Activated T-cell treated with anti-CD3 and anti-CD28 coated beads, Interleukin-2, amount 50 U/mL, for 72 hours (primary cell): Measurements from ENCODE around the gene PET100. TPM values are rescaled to one million over a fixed set of nuclear protein-coding genes. Genes with fewer than 3 reads are reported as not detected.

ENCODE experiments used
- ATAC-seq, 2 donors: fragments of 150-1000 bp; cut with Tn5 transposase; replicated peaks in 1 of 2; 2 replicates each; pipeline ENCODE4 v1.10.0; 2021; ENCODE audit warnings: moderate library complexity in 2 of 2, mild to moderate bottlenecking in 1 of 2
- DNase-seq, 2 donors: peaks; one replicate each; pipeline ENCODE4 v3.0.0; 2021 to 2022; ENCODE audit warnings: mixed read lengths in 1 of 2
- H3K27ac Mint-ChIP-seq: one replicate; pipeline ENCODE4 v1.8.0; 2022; ENCODE audit warnings: mild to moderate bottlenecking, moderate library complexity, mixed read lengths
- H3K27me3 Mint-ChIP-seq: one replicate; pipeline ENCODE4 v1.8.0; 2022; ENCODE audit warnings: low read depth, mixed read lengths
- H3K36me3 Mint-ChIP-seq, 2 donors: one replicate each; pipeline ENCODE4 v1.8.0; 2022; ENCODE audit warnings: mixed read lengths in 2 of 2, mild to moderate bottlenecking in 1 of 2; ENCODE audit not compliant: insufficient read depth in 2 of 2
- H3K4me1 Mint-ChIP-seq: one replicate; pipeline ENCODE4 v1.8.0; 2022; ENCODE audit warnings: low read depth, mixed read lengths
- H3K4me3 Mint-ChIP-seq, 2 donors: one replicate each; pipeline ENCODE4 v1.8.0; 2022; ENCODE audit warnings: mild to moderate bottlenecking in 2 of 2, mixed read lengths in 2 of 2, moderate library complexity in 2 of 2
- H3K9me3 Mint-ChIP-seq, 2 donors: one replicate each; pipeline ENCODE4 v1.8.0; 2022; ENCODE audit warnings: mixed read lengths in 2 of 2
- total RNA-seq, 2 donors: library from RNA; stranded (reverse); gene quantifications; one replicate each; pipeline ENCODE4 v1.2.3, GENCODE V29; 2022

PET100 gene
- total RNA-seq, 2 donors from 2014 or later: 65.5 to 74.0 TPM

- H3K4me3 Mint-ChIP-seq: no peak overlapping the region
- DNase-seq (no peak), ATAC-seq (no peak)
- H3K36me3 Mint-ChIP-seq: peaks cover 0 to 1% of the 10 kb centered on the region in 2 donors
- no peaks in the 10 kb centered on the region for H3K9me3 Mint-ChIP-seq
- no peak overlapping the region for H3K27ac Mint-ChIP-seq
- H3K4me1 Mint-ChIP-seq: peaks cover 45% of the 10 kb centered on the region
- peaks cover 63% of the 10 kb centered on the region for H3K27me3 Mint-ChIP-seq
Observed at GRCh38 chr19:7674010-7675005, 44.7 kb downstream of the PET100 start.

- Mint-ChIP-seq H3K4me1 (peaks cover 45% of the 10 kb centered on the region), H3K36me3 (no peaks in the 10 kb centered on the region), H3K27me3 (peaks cover 44% of the 10 kb centered on the region), H3K9me3 (no peaks in the 10 kb centered on the region), H3K4me3 (peak overlapping the region in 1 of 2 donors; percentile 23), H3K27ac (no peak overlapping the region)
- DNase-seq (no peak), ATAC-seq (no peak)
Observed at GRCh38 chr19:7676376-7676775, 46.8 kb downstream of the PET100 start.

DNA sequence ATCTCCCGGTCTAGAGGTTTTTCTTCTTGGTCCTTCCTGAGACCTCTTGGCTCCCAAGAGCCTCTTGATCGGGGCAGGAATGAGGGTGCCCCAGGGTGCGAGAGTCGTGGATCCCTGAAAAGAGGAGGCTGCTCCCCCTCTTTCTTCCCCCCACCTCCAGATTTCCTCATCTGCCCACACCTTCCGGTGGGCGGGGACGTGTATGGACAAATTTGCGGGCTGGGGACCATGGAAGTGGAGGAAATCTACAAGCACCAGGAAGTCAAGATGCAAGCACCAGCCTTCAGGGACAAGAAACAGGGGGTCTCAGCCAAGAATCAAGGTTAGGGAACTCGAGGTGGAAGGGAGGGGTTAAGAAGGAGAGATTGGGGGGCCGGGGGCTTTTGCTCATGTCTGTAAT, 47.3 kb downstream of the PET100 start, which contains the start of gene MCEMP1:
TSS of gene MCEMP1 (plus strand) at position 237 of the 400 bp plus-strand sequence. CDS start at position 268, 31 bp downstream.
- H3K27ac Mint-ChIP-seq: no peak within 1 kb of the TSS
- DNase-seq (no peak), ATAC-seq (no peak)
- H3K9me3 Mint-ChIP-seq: no peaks in the 10 kb centered on the region
- no peaks in the 10 kb centered on the region for H3K36me3 Mint-ChIP-seq
- H3K27me3 Mint-ChIP-seq: peaks cover 41% of the 10 kb centered on the region
- H3K4me3 Mint-ChIP-seq: peak within 1 kb of the TSS in 1 of 2 donors; percentile 23
- H3K4me1 Mint-ChIP-seq: peaks cover 49% of the 10 kb centered on the region

- H3K27ac Mint-ChIP-seq: no peak overlapping the region
- H3K36me3 Mint-ChIP-seq: peaks cover 0 to 3% of the 10 kb centered on the region in 2 donors
- no peak overlapping the region for H3K4me3 Mint-ChIP-seq
- H3K4me1 Mint-ChIP-seq: peaks cover 51% of the 10 kb centered on the region
- H3K9me3 Mint-ChIP-seq: no peaks in the 10 kb centered on the region
- ATAC-seq (no peak), DNase-seq (no peak)
- H3K27me3 Mint-ChIP-seq: peaks cover 41% of the 10 kb centered on the region
Observed at GRCh38 chr19:7677669-7678311, 48.2 kb downstream of the PET100 start.

- Mint-ChIP-seq H3K27me3 (peaks cover 30% of the 10 kb centered on the region), H3K4me3 (peak overlapping the region; percentile 46 to 67), H3K27ac (no peak overlapping the region), H3K36me3 (peaks cover 0 to 4% of the 10 kb centered on the region in 2 donors), H3K9me3 (no peaks in the 10 kb centered on the region), H3K4me1 (peaks cover 48% of the 10 kb centered on the region)
- DNase-seq (peak; percentile 69 to 83), ATAC-seq (peak; percentile 68 to 74)
Observed at GRCh38 chr19:7678971-7679751, 49.6 kb downstream of the PET100 start.

GRCh38 chr19:7679771-7680605, 50.4 kb downstream of the PET100 start:
- Mint-ChIP-seq H3K27ac (peak overlapping the region; percentile 32), H3K36me3 (peaks cover 0 to 4% of the 10 kb centered on the region in 2 donors), H3K27me3 (peaks cover 26% of the 10 kb centered on the region), H3K4me1 (peaks cover 42% of the 10 kb centered on the region), H3K4me3 (peak overlapping the region; percentile 48 to 67), H3K9me3 (no peaks in the 10 kb centered on the region)
- DNase-seq (no peak), ATAC-seq (no peak)

GRCh38 chr19:7680606-7681339, 51.2 kb downstream of the PET100 start, which contains the start of gene TRAPPC5:
TRAPPC5 (plus strand) TSS chr19:7680833; CDS start chr19:7682254, 1,421 bp downstream.
- ATAC-seq: peak; percentile 37 to 52
- peaks cover 23% of the 10 kb centered on the region for H3K27me3 Mint-ChIP-seq
- peak; percentile 89 to 94 for DNase-seq
- no peaks in the 10 kb centered on the region for H3K9me3 Mint-ChIP-seq
- H3K4me3 Mint-ChIP-seq: peak within 1 kb of the TSS; percentile 75 to 96
- H3K27ac Mint-ChIP-seq: peak within 1 kb of the TSS; percentile 76
- peaks cover 42% of the 10 kb centered on the region for H3K4me1 Mint-ChIP-seq
- H3K36me3 Mint-ChIP-seq: peaks cover 2 to 4% of the 10 kb centered on the region in 2 donors

Other genes with a start within 250 kb of the PET100 start
- 1 to 10 TPM; 1.1 to 3.4 TPM for gene PEX11G, start 140.8 kb upstream of the PET100 start, total RNA-seq
- 10 to 100 TPM; 13.6 to 14.1 TPM for gene ZNF358, start 113.7 kb upstream of the PET100 start, total RNA-seq
- gene MCOLN1, start 107.2 kb upstream of the PET100 start, total RNA-seq: 10 to 100 TPM in 1 of 2 donors, 1 to 10 TPM in 1; 9.5 to 11.8 TPM
- gene PNPLA6, start 94.1 kb upstream of the PET100 start, total RNA-seq: 100 to 1,000 TPM; 102 to 144 TPM
- 1 to 10 TPM; 1.7 to 2.0 TPM for gene CAMSAP3, start 33.9 kb upstream of the PET100 start, total RNA-seq
- 10 to 100 TPM; 53.3 to 59.3 TPM for gene XAB2, start 248 bp upstream of the PET100 start, total RNA-seq
- 1 to 10 TPM; 1.9 to 2.2 TPM for gene PCP2, start 3.9 kb downstream of the PET100 start, total RNA-seq
- 100 to 1,000 TPM; 132 TPM for gene STXBP2, start 7.3 kb downstream of the PET100 start, total RNA-seq
- gene RETN, start 39.3 kb downstream of the PET100 start, total RNA-seq: not detected
- not detected for gene MCEMP1, start 47.3 kb downstream of the PET100 start, total RNA-seq
- gene TRAPPC5, start 51.0 kb downstream of the PET100 start, total RNA-seq: 10 to 100 TPM; 73.0 to 78.2 TPM
- 1 to 10 TPM; 2.3 to 7.7 TPM for gene FCER2, start 72.3 kb downstream of the PET100 start, total RNA-seq
- gene CLEC4G, start 102.3 kb downstream of the PET100 start, total RNA-seq: not detected
- gene CD209, start 117.7 kb downstream of the PET100 start, total RNA-seq: not detected
- gene CLEC4M, start 133.4 kb downstream of the PET100 start, total RNA-seq: not detected
- gene EVI5L, start 200.4 kb downstream of the PET100 start, total RNA-seq: 10 to 100 TPM in 1 of 2 donors, 1 to 10 TPM in 1; 7.8 to 10.4 TPM
- under 1 TPM; 0.63 to 0.96 TPM for gene PRR36, start 244.6 kb downstream of the PET100 start, total RNA-seq